Amniotic stem cell (primary cell): ENCODE measurements around the gene RBFOX2.

Source experiments
- DNase-seq: peaks from one replicate; lab custom pipeline; 2025; lab: John Stamatoyannopoulos, UW

Gene RBFOX2

GRCh38 chr22:35899736-35900135 is 128.9 kb downstream of the RBFOX2 start:
- DNase-seq, result no peak

- no peak for DNase-seq
These were observed 132.4 kb downstream of the RBFOX2 start for GRCh38 chr22:35896111-35896705.

GRCh38 chr22:35894937-35895708 is 133.5 kb downstream of the RBFOX2 start:
- peak; percentile 68 for DNase-seq

- DNase-seq, result no peak
These were observed 134.2 kb downstream of the RBFOX2 start for GRCh38 chr22:35894464-35894878.

GRCh38 chr22:35893698-35894097 is 134.9 kb downstream of the RBFOX2 start:
- DNase-seq, result no peak

- no peak for DNase-seq
These were observed 136.4 kb downstream of the RBFOX2 start for GRCh38 chr22:35892192-35892591.

GRCh38 chr22:35891442-35891841 is 137.2 kb downstream of the RBFOX2 start:
- no peak for DNase-seq

- DNase-seq, result no peak
These were observed 139.6 kb downstream of the RBFOX2 start for GRCh38 chr22:35889071-35889470.

GRCh38 chr22:35888181-35888870 is 140.3 kb downstream of the RBFOX2 start:
- DNase-seq, result no peak

GRCh38 chr22:35887296-35887875 is 141.2 kb downstream of the RBFOX2 start:
- no peak for DNase-seq

GRCh38 chr22:35886309-35886708 is 142.3 kb downstream of the RBFOX2 start:
- DNase-seq, result no peak

- no peak for DNase-seq
These were observed 144.1 kb downstream of the RBFOX2 start for GRCh38 chr22:35884529-35884928.

GRCh38 chr22:35883031-35883620 is 145.5 kb downstream of the RBFOX2 start:
- DNase-seq, result no peak

GRCh38 chr22:35882211-35883030 is 146.2 kb downstream of the RBFOX2 start:
- DNase-seq, result no peak

GRCh38 chr22:35879351-35879750 is 149.3 kb downstream of the RBFOX2 start:
- no peak for DNase-seq

GRCh38 chr22:35873426-35873825 is 155.2 kb downstream of the RBFOX2 start:
- DNase-seq, result no peak

GRCh38 chr22:35872451-35872850 is 156.2 kb downstream of the RBFOX2 start:
- no peak for DNase-seq

GRCh38 chr22:35870517-35871293 is 157.9 kb downstream of the RBFOX2 start:
- no peak for DNase-seq

- DNase-seq, result no peak
These were observed 159.7 kb downstream of the RBFOX2 start for GRCh38 chr22:35868938-35869337.

- DNase-seq, result no peak
These were observed 162.0 kb downstream of the RBFOX2 start for GRCh38 chr22:35866651-35867050.
